Ectodermal cell (in vitro differentiated cells): Measurements from ENCODE around the gene BMPR1A.

Source experiments
- H3K27ac ChIP-seq: 2 replicates; pipeline ENCODE4 v1.7.0; 2013; ENCODE audit warnings: mild to moderate bottlenecking, low read depth, low read length; ENCODE audit not compliant: insufficient read depth, poor library complexity, severe bottlenecking
- H3K27me3 ChIP-seq: 2 replicates; pipeline ENCODE4 v1.7.0; 2013; ENCODE audit warnings: mild to moderate bottlenecking, low read length; ENCODE audit not compliant: insufficient read depth, control insufficient read depth, poor library complexity, severe bottlenecking
- H3K36me3 ChIP-seq: one replicate; pipeline ENCODE4 v1.7.0; 2013; ENCODE audit warnings: low read length; ENCODE audit not compliant: control insufficient read depth, insufficient read depth
- H3K4me1 ChIP-seq: one replicate; pipeline ENCODE4 v1.7.0; 2013; ENCODE audit warnings: low read length; ENCODE audit not compliant: control insufficient read depth, insufficient read depth
- H3K4me3 ChIP-seq: 2 replicates; pipeline ENCODE4 v1.7.0; 2013; ENCODE audit warnings: low read depth, low read length, control low read depth; ENCODE audit not compliant: insufficient read depth
- H3K9me3 ChIP-seq: 2 replicates; pipeline ENCODE4 v1.7.0; 2013; ENCODE audit warnings: mild to moderate bottlenecking, low read length, moderate library complexity; ENCODE audit not compliant: control insufficient read depth
- WGBS, 2 experiments: methylation state at CpG; one replicate each; pipeline ENCODE4 v1.1.7; 2013; ENCODE audit warnings: missing lambda C conversion rate in 2 of 2; 5-methylcytosine and 5-hydroxymethylcytosine counted together

The BMPR1A gene

GRCh38 chr10:86817246-86817645 lies 60.8 kb downstream of the BMPR1A start:
- no peaks in the 10 kb centered on the region for H3K4me1 ChIP-seq
- 83 to 100% methylated on average over 2 of the region's 2 CpGs for WGBS, 2 experiments

GRCh38 chr10:86819567-86819966 lies 63.1 kb downstream of the BMPR1A start:
- no peaks in the 10 kb centered on the region for H3K36me3 ChIP-seq
- WGBS, 2 experiments, result 82 to 83% methylated on average over 5 to 6 of the region's 6 CpGs
- H3K9me3 ChIP-seq, result no peaks in the 10 kb centered on the region
- no peak overlapping the region for H3K27ac ChIP-seq
- H3K4me1 ChIP-seq, result peaks cover 5% of the 10 kb centered on the region
- no peaks in the 10 kb centered on the region for H3K27me3 ChIP-seq
- H3K4me3 ChIP-seq, result no peak overlapping the region

More at GRCh38 chr10:86817246-86817645, 60.8 kb downstream of the BMPR1A start:
- H3K4me3 ChIP-seq, result no peak overlapping the region
- H3K27ac ChIP-seq, result no peak overlapping the region
- no peaks in the 10 kb centered on the region for H3K36me3 ChIP-seq
- no peaks in the 10 kb centered on the region for H3K27me3 ChIP-seq
- H3K9me3 ChIP-seq, result no peaks in the 10 kb centered on the region

GRCh38 chr10:86820509-86820908 lies 64.1 kb downstream of the BMPR1A start:
- H3K4me1 ChIP-seq, result peaks cover 5% of the 10 kb centered on the region
- no peaks in the 10 kb centered on the region for H3K27me3 ChIP-seq
- 92% methylated on average over 5 of the region's 5 CpGs for WGBS, 2 experiments
- H3K36me3 ChIP-seq, result no peaks in the 10 kb centered on the region
- no peak overlapping the region for H3K4me3 ChIP-seq
- H3K27ac ChIP-seq, result no peak overlapping the region
- H3K9me3 ChIP-seq, result no peaks in the 10 kb centered on the region

- 79 to 87% methylated on average over 6 of the region's 6 CpGs for WGBS, 2 experiments
- no peaks in the 10 kb centered on the region for H3K36me3 ChIP-seq
- no peak overlapping the region for H3K27ac ChIP-seq
- no peak overlapping the region for H3K4me3 ChIP-seq
- peaks cover 5% of the 10 kb centered on the region for H3K4me1 ChIP-seq
- no peaks in the 10 kb centered on the region for H3K27me3 ChIP-seq
- no peaks in the 10 kb centered on the region for H3K9me3 ChIP-seq
These were observed 65.1 kb downstream of the BMPR1A start for GRCh38 chr10:86821388-86821999.

GRCh38 chr10:86823565-86823964 lies 67.1 kb downstream of the BMPR1A start:
- H3K9me3 ChIP-seq, result no peaks in the 10 kb centered on the region
- no peak overlapping the region for H3K27ac ChIP-seq
- peaks cover 5% of the 10 kb centered on the region for H3K4me1 ChIP-seq
- 66 to 85% methylated on average over 2 to 4 of the region's 4 CpGs for WGBS, 2 experiments
- H3K36me3 ChIP-seq, result no peaks in the 10 kb centered on the region
- H3K4me3 ChIP-seq, result no peak overlapping the region
- H3K27me3 ChIP-seq, result no peaks in the 10 kb centered on the region

- H3K4me1 ChIP-seq, result peaks cover 5% of the 10 kb centered on the region
- no peak overlapping the region for H3K4me3 ChIP-seq
- H3K9me3 ChIP-seq, result no peaks in the 10 kb centered on the region
- no peaks in the 10 kb centered on the region for H3K27me3 ChIP-seq
- no peaks in the 10 kb centered on the region for H3K36me3 ChIP-seq
- no peak overlapping the region for H3K27ac ChIP-seq
- WGBS, 2 experiments, result 67 to 71% methylated on average over 4 of the region's 4 CpGs
These were observed 67.7 kb downstream of the BMPR1A start for GRCh38 chr10:86824151-86824550.

- Histone ChIP-seq H3K27me3 (no peaks in the 10 kb centered on the region), H3K9me3 (no peaks in the 10 kb centered on the region), H3K36me3 (no peaks in the 10 kb centered on the region), H3K27ac (no peak overlapping the region), H3K4me3 (no peak overlapping the region), H3K4me1 (peaks cover 5% of the 10 kb centered on the region)
- WGBS, 2 experiments, result 81 to 92% methylated on average over 2 of the region's 2 CpGs
These were observed 68.9 kb downstream of the BMPR1A start for GRCh38 chr10:86825366-86825765.

GRCh38 chr10:86827639-86828038 lies 71.2 kb downstream of the BMPR1A start:
- H3K27ac ChIP-seq, result no peak overlapping the region
- 83 to 89% methylated on average over 7 of the region's 7 CpGs for WGBS, 2 experiments
- H3K4me3 ChIP-seq, result no peak overlapping the region
- no peaks in the 10 kb centered on the region for H3K27me3 ChIP-seq
- no peaks in the 10 kb centered on the region for H3K36me3 ChIP-seq
- H3K9me3 ChIP-seq, result no peaks in the 10 kb centered on the region
- H3K4me1 ChIP-seq, result peaks cover 5% of the 10 kb centered on the region

GRCh38 chr10:86828145-86828544 lies 71.7 kb downstream of the BMPR1A start:
- no peak overlapping the region for H3K27ac ChIP-seq
- no peak overlapping the region for H3K4me3 ChIP-seq
- 91 to 94% methylated on average over 5 of the region's 5 CpGs for WGBS, 2 experiments
- no peaks in the 10 kb centered on the region for H3K9me3 ChIP-seq
- H3K4me1 ChIP-seq, result peaks cover 2% of the 10 kb centered on the region
- H3K36me3 ChIP-seq, result no peaks in the 10 kb centered on the region
- no peaks in the 10 kb centered on the region for H3K27me3 ChIP-seq

GRCh38 chr10:86829472-86829871 lies 73.1 kb downstream of the BMPR1A start:
- Histone ChIP-seq H3K9me3 (no peaks in the 10 kb centered on the region), H3K4me3 (no peak overlapping the region), H3K27ac (no peak overlapping the region), H3K36me3 (no peaks in the 10 kb centered on the region), H3K4me1 (no peaks in the 10 kb centered on the region), H3K27me3 (no peaks in the 10 kb centered on the region)
- 91 to 96% methylated on average over 2 of the region's 2 CpGs for WGBS, 2 experiments
